Esophagus squamous epithelium (tissue), 4 donors: Measurements from ENCODE around the gene KLF7.

Experiments
- POLR2A ChIP-seq, 4 donors: fragments of 450-650 bp; IDR thresholded peaks; one replicate each; pipeline ENCODE4 v1.6.1; 2017; ENCODE audit warnings: antibody characterized with exemption in 4 of 4, mild to moderate bottlenecking in 4 of 4, moderate library complexity in 3 of 4
- TF ChIP-seq, protein P1 (sequence below), 6 experiments: fragments of 450-650 bp in 4 of 6; fragments of 200-600 bp in 2 of 6; sonication (generic) in 2 of 6; IDR thresholded peaks; one replicate each; pipeline ENCODE4 v1.5.1; 2016 to 2019; ENCODE audit warnings: antibody characterized with exemption in 6 of 6, mild to moderate bottlenecking in 4 of 6, moderate library complexity in 4 of 6

DNA sequence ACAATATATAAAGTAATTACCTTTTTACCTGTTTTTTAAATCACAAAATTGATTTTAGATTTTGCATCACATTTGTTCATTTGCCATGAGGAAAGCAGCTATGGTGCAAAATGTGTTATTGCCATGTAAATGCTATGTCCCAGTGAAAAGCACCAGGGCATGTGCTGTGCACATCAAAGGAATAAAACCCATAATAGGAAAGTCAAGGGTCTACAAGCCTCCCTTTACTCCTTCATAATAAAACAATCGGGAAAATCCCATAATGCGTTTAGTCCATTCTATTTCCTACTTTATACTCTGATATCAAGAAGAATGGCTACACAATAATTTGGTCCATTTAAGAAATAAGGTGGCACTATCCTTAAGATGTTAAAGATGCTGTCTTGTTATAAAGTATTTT, 53.0 kb downstream of the KLF7 start:
- TF ChIP-seq POLR2A (IDR thresholded peaks at IDR 0.05) = no peak
- TF ChIP-seq, protein P1, sequence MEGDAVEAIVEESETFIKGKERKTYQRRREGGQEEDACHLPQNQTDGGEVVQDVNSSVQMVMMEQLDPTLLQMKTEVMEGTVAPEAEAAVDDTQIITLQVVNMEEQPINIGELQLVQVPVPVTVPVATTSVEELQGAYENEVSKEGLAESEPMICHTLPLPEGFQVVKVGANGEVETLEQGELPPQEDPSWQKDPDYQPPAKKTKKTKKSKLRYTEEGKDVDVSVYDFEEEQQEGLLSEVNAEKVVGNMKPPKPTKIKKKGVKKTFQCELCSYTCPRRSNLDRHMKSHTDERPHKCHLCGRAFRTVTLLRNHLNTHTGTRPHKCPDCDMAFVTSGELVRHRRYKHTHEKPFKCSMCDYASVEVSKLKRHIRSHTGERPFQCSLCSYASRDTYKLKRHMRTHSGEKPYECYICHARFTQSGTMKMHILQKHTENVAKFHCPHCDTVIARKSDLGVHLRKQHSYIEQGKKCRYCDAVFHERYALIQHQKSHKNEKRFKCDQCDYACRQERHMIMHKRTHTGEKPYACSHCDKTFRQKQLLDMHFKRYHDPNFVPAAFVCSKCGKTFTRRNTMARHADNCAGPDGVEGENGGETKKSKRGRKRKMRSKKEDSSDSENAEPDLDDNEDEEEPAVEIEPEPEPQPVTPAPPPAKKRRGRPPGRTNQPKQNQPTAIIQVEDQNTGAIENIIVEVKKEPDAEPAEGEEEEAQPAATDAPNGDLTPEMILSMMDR (IDR thresholded peaks at IDR 0.05) = no peak
